VCaP (cell line): ENCODE results near the gene ZNF536.
A peak's percentile ranks its signal among the peaks of the same experiment; 100 is the strongest.

ENCODE experiments used
- H3K27ac ChIP-seq: fragments of 450-650 bp; 2 replicates; pipeline ENCODE4 v1.5.1; 2017
- CTCF ChIP-seq: fragments of 450-650 bp; conservative IDR thresholded peaks from 2 replicates; pipeline ENCODE4 v1.5.1; 2017; ENCODE audit warnings: mild to moderate bottlenecking, moderate library complexity

The ZNF536 gene

GRCh38 chr19:30437869-30438268 lies 65.7 kb downstream of the ZNF536 start:
- TF ChIP-seq CTCF, result peak; percentile 71
- H3K27ac ChIP-seq, result peak overlapping the region; percentile 39; the same call in 1 of the 2 replicates

GRCh38 chr19:30439310-30439709 lies 67.1 kb downstream of the ZNF536 start:
- peak overlapping the region; percentile 39; the same call in 1 of the 2 replicates for H3K27ac ChIP-seq
- no peak for TF ChIP-seq CTCF

GRCh38 chr19:30441011-30441410 lies 68.8 kb downstream of the ZNF536 start:
- TF ChIP-seq CTCF, result no peak
- peak overlapping the region; percentile 95 for H3K27ac ChIP-seq

- peak overlapping the region; percentile 95 for H3K27ac ChIP-seq
- TF ChIP-seq CTCF, result no peak
Measured at GRCh38 chr19:30442674-30443073, 70.5 kb downstream of the ZNF536 start.

GRCh38 chr19:30443531-30444252 lies 71.5 kb downstream of the ZNF536 start:
- TF ChIP-seq CTCF, result no peak
- H3K27ac ChIP-seq, result peak overlapping the region; percentile 95

GRCh38 chr19:30444253-30444671 lies 72.1 kb downstream of the ZNF536 start:
- no peak overlapping the region for H3K27ac ChIP-seq
- TF ChIP-seq CTCF, result no peak

GRCh38 chr19:30444686-30445232 lies 72.6 kb downstream of the ZNF536 start:
- H3K27ac ChIP-seq, result no peak overlapping the region
- TF ChIP-seq CTCF, result no peak
